ENCODE results near the gene BASP1.

GRCh38 chr5:17196024-17196423, 21.4 kb upstream of the BASP1 start:
- no peak for TF ChIP-seq CTCF (IDR thresholded peaks at IDR 0.05)
- no peak for TF ChIP-seq POLR2A (IDR thresholded peaks at IDR 0.05)
